Mesothelial cell of epicardium (in vitro differentiated cells): Measurements from ENCODE around the gene TPP2. TPM values are rescaled to one million over a fixed set of nuclear protein-coding genes. Genes with fewer than 3 reads are reported as not detected.

Source experiments
- DNase-seq, 2 experiments: peaks; one replicate each; pipeline ENCODE4 v3.0.0; 2021; ENCODE audit warnings: low spot score in 2 of 2; ENCODE audit not compliant: unreplicated experiment in 2 of 2
- H3K27ac Mint-ChIP-seq: 2 replicates; pipeline ENCODE4 v1.8.0; 2021; ENCODE audit warnings: mixed read lengths
- H3K27me3 Mint-ChIP-seq: 2 replicates; pipeline ENCODE4 v1.8.0; 2021; ENCODE audit warnings: low read depth, mixed read lengths
- H3K36me3 Mint-ChIP-seq: 2 replicates; pipeline ENCODE4 v1.8.0; 2021; ENCODE audit warnings: mixed read lengths
- H3K4me1 Mint-ChIP-seq: 2 replicates; pipeline ENCODE4 v1.8.0; 2021; ENCODE audit warnings: mixed read lengths
- H3K4me3 Mint-ChIP-seq: 2 replicates; pipeline ENCODE4 v1.8.0; 2021; ENCODE audit warnings: mild to moderate bottlenecking, moderate library complexity, mixed read lengths
- H3K9me3 Mint-ChIP-seq: 2 replicates; pipeline ENCODE4 v1.8.0; 2021; ENCODE audit warnings: mixed read lengths
- CTCF ChIP-seq: fragments of 200-600 bp; sonication (generic); IDR thresholded peaks from one replicate; pipeline ENCODE4 v1.5.0; 2021; ENCODE audit warnings: antibody characterized with exemption; ENCODE audit not compliant: unreplicated experiment
- total RNA-seq: library from RNA; stranded (reverse); gene quantifications from 3 replicates; pipeline ENCODE4 v1.2.1, GENCODE V29; 2021

TPP2 gene
- total RNA-seq, 1 donor from 2014 or later = 54.2 TPM

- peaks cover 4% of the 10 kb centered on the region for H3K36me3 Mint-ChIP-seq
- TF ChIP-seq CTCF = no peak
- no peaks in the 10 kb centered on the region for H3K27me3 Mint-ChIP-seq
- no peak within 1 kb of the TSS for H3K27ac Mint-ChIP-seq
- H3K4me3 Mint-ChIP-seq = no peak within 1 kb of the TSS
- peaks cover 28% of the 10 kb centered on the region for H3K4me1 Mint-ChIP-seq
- no peak for DNase-seq
- peaks cover 8% of the 10 kb centered on the region for H3K9me3 Mint-ChIP-seq
Measured at GRCh38 chr13:102694937-102695336, 98.2 kb downstream of the TPP2 start, which contains the start of gene METTL21C. Gene METTL21C (minus strand): TSS chr13:102695044. CDS start chr13:102694498, 546 bp downstream.

- Mint-ChIP-seq H3K4me1 (peaks cover 43% of the 10 kb centered on the region), H3K9me3 (peaks cover 8% of the 10 kb centered on the region), H3K4me3 (no peak overlapping the region), H3K36me3 (peaks cover 4% of the 10 kb centered on the region), H3K27me3 (no peaks in the 10 kb centered on the region), H3K27ac (no peak overlapping the region)
- DNase-seq = no peak
- no peak for TF ChIP-seq CTCF
Measured at GRCh38 chr13:102696465-102696864, 99.7 kb downstream of the TPP2 start.

GRCh38 chr13:102697264-102697663, 100.5 kb downstream of the TPP2 start:
- no peaks in the 10 kb centered on the region for H3K27me3 Mint-ChIP-seq
- H3K4me3 Mint-ChIP-seq = no peak overlapping the region
- H3K27ac Mint-ChIP-seq = no peak overlapping the region
- H3K4me1 Mint-ChIP-seq = peaks cover 44% of the 10 kb centered on the region
- no peak for DNase-seq
- H3K9me3 Mint-ChIP-seq = peaks cover 8% of the 10 kb centered on the region
- H3K36me3 Mint-ChIP-seq = peaks cover 4% of the 10 kb centered on the region
- no peak for TF ChIP-seq CTCF

- Mint-ChIP-seq H3K4me3 (no peak overlapping the region), H3K4me1 (peaks cover 41% of the 10 kb centered on the region), H3K9me3 (peaks cover 8% of the 10 kb centered on the region), H3K27me3 (no peaks in the 10 kb centered on the region), H3K36me3 (peaks cover 4% of the 10 kb centered on the region), H3K27ac (no peak overlapping the region)
- no peak for TF ChIP-seq CTCF
- DNase-seq = no peak
Measured at GRCh38 chr13:102697929-102698648, 101.3 kb downstream of the TPP2 start.

GRCh38 chr13:102698649-102698980, 101.8 kb downstream of the TPP2 start:
- no peak overlapping the region for H3K27ac Mint-ChIP-seq
- no peak for TF ChIP-seq CTCF
- peaks cover 4% of the 10 kb centered on the region for H3K36me3 Mint-ChIP-seq
- peaks cover 8% of the 10 kb centered on the region for H3K9me3 Mint-ChIP-seq
- no peak for DNase-seq
- H3K4me1 Mint-ChIP-seq = peaks cover 43% of the 10 kb centered on the region
- H3K27me3 Mint-ChIP-seq = no peaks in the 10 kb centered on the region
- H3K4me3 Mint-ChIP-seq = no peak overlapping the region

- DNase-seq = no peak
- Mint-ChIP-seq H3K27ac (peak overlapping the region; percentile 98), H3K36me3 (peaks cover 4% of the 10 kb centered on the region), H3K4me3 (no peak overlapping the region), H3K27me3 (no peaks in the 10 kb centered on the region), H3K9me3 (peaks cover 8% of the 10 kb centered on the region), H3K4me1 (peaks cover 46% of the 10 kb centered on the region)
- no peak for TF ChIP-seq CTCF
Measured at GRCh38 chr13:102699504-102699903, 102.7 kb downstream of the TPP2 start.
